RKO (cell line): ENCODE measurements around the gene SNRNP70.
A peak's percentile ranks its signal among the peaks of the same experiment; 100 is the strongest.
"Not testable (repeated sequence)": the region's sequence is repeated elsewhere in the genome, so short reads cannot be mapped to it uniquely, and the experiment has no call there.

Experiments used
- DNase-seq: peaks from one replicate; pipeline ENCODE4 v3.0.0-alpha.2; 2016; ENCODE audit warnings: low spot score

The SNRNP70 gene

GRCh38 chr19:49085020-49085867 lies at the start of gene SNRNP70:
Gene SNRNP70 (plus strand): TSS chr19:49085451. CDS start chr19:49086415, 964 bp downstream.
- DNase-seq: peak; percentile 99

GRCh38 chr19:49036815-49037214 lies 48.4 kb upstream of the SNRNP70 start, which contains the start of gene CGB1:
Gene CGB1 (minus strand): TSS chr19:49036895. CDS start chr19:49036711, 184 bp downstream.
- peak; percentile 44 for DNase-seq

- not testable (repeated sequence) for DNase-seq
These were observed 47.1 kb upstream of the SNRNP70 start for GRCh38 chr19:49038111-49038510.

GRCh38 chr19:49038557-49039276 lies 46.5 kb upstream of the SNRNP70 start:
- DNase-seq: peak; percentile 87

GRCh38 chr19:49039736-49040135 lies 45.5 kb upstream of the SNRNP70 start:
- not testable (repeated sequence) for DNase-seq

- no peak for DNase-seq
These were observed 43.1 kb upstream of the SNRNP70 start for GRCh38 chr19:49042177-49042576.

- not testable (repeated sequence) for DNase-seq
These were observed 42.6 kb upstream of the SNRNP70 start for GRCh38 chr19:49042666-49043065.

- DNase-seq: not testable (repeated sequence)
These were observed 41.7 kb upstream of the SNRNP70 start, which contains the start of gene CGB5 for GRCh38 chr19:49043548-49043947. Gene CGB5 (plus strand): TSS chr19:49043848. CDS start chr19:49044210, 362 bp downstream.

- DNase-seq: not testable (repeated sequence)
These were observed 36.2 kb upstream of the SNRNP70 start, which contains the start of gene CGB8 for GRCh38 chr19:49049011-49049410. Gene CGB8 (minus strand): TSS chr19:49049111. CDS start chr19:49048739, 372 bp downstream.

GRCh38 chr19:49049834-49050233 lies 35.4 kb upstream of the SNRNP70 start:
- not testable (repeated sequence) for DNase-seq

- DNase-seq: peak; percentile 70
These were observed 34.7 kb upstream of the SNRNP70 start for GRCh38 chr19:49050376-49051033.

GRCh38 chr19:49056101-49056901 lies 28.9 kb upstream of the SNRNP70 start:
- DNase-seq: no peak

GRCh38 chr19:49056902-49057596 lies 28.2 kb upstream of the SNRNP70 start:
- DNase-seq: not testable (repeated sequence)

- DNase-seq: no peak
These were observed 27.5 kb upstream of the SNRNP70 start, which contains the start of gene CGB7 for GRCh38 chr19:49057636-49058234. Gene CGB7 (minus strand): TSS chr19:49057749. CDS start chr19:49055375, 2,374 bp downstream.

- DNase-seq: no peak
These were observed 26.7 kb upstream of the SNRNP70 start for GRCh38 chr19:49058562-49058961.

GRCh38 chr19:49059053-49059452 lies 26.2 kb upstream of the SNRNP70 start:
- no peak for DNase-seq

GRCh38 chr19:49061000-49061399 lies 24.3 kb upstream of the SNRNP70 start:
- no peak for DNase-seq

GRCh38 chr19:49061445-49061844 lies 23.8 kb upstream of the SNRNP70 start:
- DNase-seq: no peak

GRCh38 chr19:49064029-49064629 lies 21.1 kb upstream of the SNRNP70 start:
- no peak for DNase-seq
